Type B pancreatic cell (in vitro differentiated cells): Measurements from ENCODE around the gene MGAT5. TPM values are rescaled to one million over a fixed set of nuclear protein-coding genes. Genes with fewer than 3 reads are reported as not detected.

Experiments
- DNase-seq: peaks from one replicate; pipeline ENCODE4 v3.0.0; 2021; ENCODE audit warnings: mixed read lengths; ENCODE audit not compliant: unreplicated experiment; ENCODE audit errors: extremely low spot score
- H3K27ac Mint-ChIP-seq: 2 replicates; pipeline ENCODE4 v1.8.0; 2021; ENCODE audit warnings: mild to moderate bottlenecking, mixed read lengths
- H3K27me3 Mint-ChIP-seq: 2 replicates; pipeline ENCODE4 v1.8.0; 2021; ENCODE audit warnings: mixed read lengths
- H3K36me3 Mint-ChIP-seq: 2 replicates; pipeline ENCODE4 v1.8.0; 2021; ENCODE audit warnings: mixed read lengths
- H3K4me1 Mint-ChIP-seq: one replicate; pipeline ENCODE4 v1.8.0; 2021; ENCODE audit warnings: mixed read lengths; ENCODE audit not compliant: unreplicated experiment
- H3K4me3 Mint-ChIP-seq: 2 replicates; pipeline ENCODE4 v1.8.0; 2021; ENCODE audit warnings: mild to moderate bottlenecking, mixed read lengths
- H3K9me3 Mint-ChIP-seq: 2 replicates; pipeline ENCODE4 v1.8.0; 2021; ENCODE audit warnings: mixed read lengths
- CTCF ChIP-seq: fragments of 200-600 bp; sonication (generic); conservative IDR thresholded peaks from 2 replicates; pipeline ENCODE4 v1.5.0; 2021; ENCODE audit warnings: antibody characterized with exemption, mild to moderate bottlenecking
- total RNA-seq: library from RNA; stranded (reverse); gene quantifications from 2 replicates; pipeline ENCODE4 v1.2.1, GENCODE V29; 2021; ENCODE audit warnings: low replicate concordance

MGAT5 gene
- total RNA-seq, 1 donor from 2014 or later, result 37.2 TPM

- DNase-seq, result no peak
- no peak for TF ChIP-seq CTCF
- Mint-ChIP-seq H3K4me3 (no peak overlapping the region), H3K36me3 (peaks cover 17% of the 10 kb centered on the region), H3K9me3 (no peaks in the 10 kb centered on the region), H3K4me1 (peaks cover 6% of the 10 kb centered on the region), H3K27me3 (no peaks in the 10 kb centered on the region), H3K27ac (no peak overlapping the region)
Observed at GRCh38 chr2:134420920-134421319, 167.0 kb downstream of the MGAT5 start.

- Mint-ChIP-seq H3K4me3 (no peak overlapping the region), H3K36me3 (peaks cover 21% of the 10 kb centered on the region), H3K27ac (no peak overlapping the region), H3K9me3 (no peaks in the 10 kb centered on the region), H3K4me1 (peaks cover 6% of the 10 kb centered on the region), H3K27me3 (no peaks in the 10 kb centered on the region)
- no peak for DNase-seq
- no peak for TF ChIP-seq CTCF
Observed at GRCh38 chr2:134421556-134422328, 167.9 kb downstream of the MGAT5 start.

GRCh38 chr2:134425724-134426496 lies 172.0 kb downstream of the MGAT5 start:
- H3K36me3 Mint-ChIP-seq, result peaks cover 21% of the 10 kb centered on the region
- no peak overlapping the region for H3K4me3 Mint-ChIP-seq
- no peak overlapping the region for H3K27ac Mint-ChIP-seq
- peaks cover 4% of the 10 kb centered on the region for H3K4me1 Mint-ChIP-seq
- H3K27me3 Mint-ChIP-seq, result no peaks in the 10 kb centered on the region
- no peak for DNase-seq
- H3K9me3 Mint-ChIP-seq, result no peaks in the 10 kb centered on the region
- TF ChIP-seq CTCF, result no peak

GRCh38 chr2:134426721-134427120 lies 172.8 kb downstream of the MGAT5 start:
- DNase-seq, result no peak
- H3K27ac Mint-ChIP-seq, result no peak overlapping the region
- H3K4me3 Mint-ChIP-seq, result no peak overlapping the region

GRCh38 chr2:134429886-134430285 lies 176.0 kb downstream of the MGAT5 start:
- peaks cover 25% of the 10 kb centered on the region for H3K36me3 Mint-ChIP-seq
- TF ChIP-seq CTCF, result no peak
- DNase-seq, result peak; percentile 24
- no peak overlapping the region for H3K4me3 Mint-ChIP-seq
- no peaks in the 10 kb centered on the region for H3K9me3 Mint-ChIP-seq
- no peak overlapping the region for H3K27ac Mint-ChIP-seq
- H3K27me3 Mint-ChIP-seq, result no peaks in the 10 kb centered on the region
- peaks cover 19% of the 10 kb centered on the region for H3K4me1 Mint-ChIP-seq

More at GRCh38 chr2:134426721-134427120, 172.8 kb downstream of the MGAT5 start:
- H3K27me3 Mint-ChIP-seq, result no peaks in the 10 kb centered on the region
- TF ChIP-seq CTCF, result no peak
- H3K36me3 Mint-ChIP-seq, result peaks cover 21% of the 10 kb centered on the region
- peaks cover 12% of the 10 kb centered on the region for H3K4me1 Mint-ChIP-seq
- no peaks in the 10 kb centered on the region for H3K9me3 Mint-ChIP-seq
